GM21423 (cell line): ENCODE measurements around the gene CFAP74.

Experiments used
- ATAC-seq: cut with Tn5 transposase; IDR thresholded peaks from one replicate; pipeline ENCODE4 v1.9.1; 2021; ENCODE audit warnings: mild to moderate bottlenecking, moderate library complexity; ENCODE audit not compliant: unreplicated experiment

CFAP74 gene

DNA sequence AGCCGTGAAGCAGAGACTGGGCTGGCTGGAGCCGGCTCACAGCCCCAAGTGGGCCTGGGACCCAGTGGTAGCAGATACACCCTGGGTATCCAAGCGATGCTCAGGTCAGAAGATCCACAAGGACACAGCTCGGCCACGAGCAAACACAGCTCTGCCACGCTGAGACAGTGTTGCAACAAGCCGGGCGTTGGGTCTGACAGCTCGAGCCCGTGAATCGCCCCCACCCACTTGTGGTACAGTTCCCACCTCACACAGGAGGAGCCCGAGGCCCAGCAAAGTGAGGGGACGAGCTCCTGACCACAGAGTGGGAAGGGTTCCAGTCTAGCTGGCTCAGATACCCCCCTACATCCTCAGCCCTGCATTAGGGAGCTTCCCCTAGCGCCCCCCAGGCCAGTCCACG, 37.7 kb upstream of the CFAP74 start:
- no peak for ATAC-seq

DNA sequence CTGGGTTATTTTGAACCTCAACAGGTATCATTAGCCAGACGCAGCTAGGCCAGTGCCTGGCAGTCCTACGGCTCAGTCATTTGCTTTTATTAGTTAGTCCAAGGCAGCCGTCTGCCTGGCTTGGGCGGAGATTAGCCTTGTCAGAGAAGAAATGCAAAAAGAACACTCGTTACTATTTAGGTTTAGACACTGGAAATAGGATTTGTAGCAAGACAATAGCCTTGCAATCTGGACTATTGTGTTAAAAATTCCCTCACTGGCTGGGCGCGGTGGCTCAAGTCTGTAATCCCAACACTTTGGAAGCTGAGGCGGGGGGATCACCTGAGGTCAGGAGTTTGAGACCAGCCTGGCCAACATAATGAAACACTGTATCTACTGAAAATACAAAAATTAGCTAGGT, 35.7 kb upstream of the CFAP74 start:
- ATAC-seq = no peak

DNA sequence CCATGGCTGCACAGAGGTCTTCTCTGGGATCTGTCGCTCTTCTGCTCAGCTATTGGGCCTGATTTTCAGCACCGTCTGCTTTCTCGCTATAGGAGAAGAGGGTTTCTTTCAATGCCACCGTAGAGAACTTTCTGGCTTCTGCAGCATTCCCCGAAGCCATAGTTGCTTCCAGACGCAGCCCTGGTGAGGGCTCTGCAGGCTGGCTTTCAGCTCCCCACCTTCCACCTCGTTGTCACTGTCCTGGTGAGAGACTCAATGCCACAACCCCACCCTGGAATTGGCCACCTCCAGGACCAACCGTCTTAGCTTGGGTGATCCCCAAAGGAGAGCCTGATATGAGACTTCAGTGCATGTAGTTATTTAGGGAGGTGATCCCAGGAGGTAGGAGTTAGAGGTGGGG, 34.6 kb upstream of the CFAP74 start:
- no peak for ATAC-seq

DNA sequence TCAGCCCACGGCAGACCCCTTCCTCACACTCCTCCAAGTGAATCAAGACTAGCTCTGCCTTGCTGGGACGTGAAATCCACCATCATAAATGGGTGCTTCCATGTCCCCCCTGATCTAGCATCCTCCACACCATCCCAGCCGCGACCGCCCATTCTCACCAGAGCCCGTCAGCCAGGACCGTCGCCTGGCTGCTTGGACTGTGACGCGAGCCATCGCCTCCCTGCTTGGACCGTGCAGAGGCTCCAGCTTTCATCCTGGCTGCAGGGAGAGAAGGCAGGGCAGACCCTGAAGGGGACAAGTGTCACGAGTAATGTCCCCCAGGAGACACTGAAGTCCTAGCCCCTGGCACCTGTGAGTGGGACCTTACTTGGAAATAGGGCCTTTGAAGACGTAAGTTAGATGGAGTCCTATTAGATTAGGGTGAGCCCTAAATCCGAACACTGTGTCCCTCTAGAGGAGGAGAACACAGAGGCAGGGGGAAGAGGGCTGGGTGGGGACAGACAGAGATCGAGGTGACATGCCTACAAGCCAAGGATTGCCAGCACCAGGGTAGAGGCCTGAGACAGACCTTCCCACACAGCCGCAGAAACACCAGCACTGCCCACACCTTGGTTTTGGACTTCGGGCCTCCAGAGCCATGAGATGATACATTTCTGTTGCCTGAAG, 33.9 kb upstream of the CFAP74 start:
- no peak for ATAC-seq

GRCh38 chr1:2036287-2036686, 32.7 kb upstream of the CFAP74 start:
- ATAC-seq = no peak

DNA sequence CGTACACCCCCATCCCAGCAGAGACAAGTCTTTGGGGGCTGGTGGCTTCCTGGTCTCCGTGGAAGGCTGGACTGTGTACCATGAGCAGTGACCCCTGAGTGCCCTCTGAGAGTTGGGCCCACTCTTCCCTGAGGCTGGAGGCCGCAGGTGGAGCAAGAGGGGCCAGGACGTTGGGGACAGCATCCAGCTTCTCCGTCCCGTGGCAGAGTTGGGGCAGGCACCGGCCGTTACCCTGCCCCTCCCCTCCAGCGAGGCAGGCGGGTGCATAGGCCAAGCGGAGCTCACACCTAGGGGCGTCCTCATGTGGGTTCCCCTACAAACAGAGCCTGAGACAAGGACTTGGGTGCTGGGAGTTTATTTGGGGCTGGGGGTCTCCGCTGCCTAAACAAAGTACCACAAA, 29.6 kb upstream of the CFAP74 start:
- no peak for ATAC-seq

- no peak for ATAC-seq
Measured at GRCh38 chr1:2032737-2033136, 29.2 kb upstream of the CFAP74 start.

GRCh38 chr1:2031546-2032540, 28.3 kb upstream of the CFAP74 start:
- no peak for ATAC-seq

DNA sequence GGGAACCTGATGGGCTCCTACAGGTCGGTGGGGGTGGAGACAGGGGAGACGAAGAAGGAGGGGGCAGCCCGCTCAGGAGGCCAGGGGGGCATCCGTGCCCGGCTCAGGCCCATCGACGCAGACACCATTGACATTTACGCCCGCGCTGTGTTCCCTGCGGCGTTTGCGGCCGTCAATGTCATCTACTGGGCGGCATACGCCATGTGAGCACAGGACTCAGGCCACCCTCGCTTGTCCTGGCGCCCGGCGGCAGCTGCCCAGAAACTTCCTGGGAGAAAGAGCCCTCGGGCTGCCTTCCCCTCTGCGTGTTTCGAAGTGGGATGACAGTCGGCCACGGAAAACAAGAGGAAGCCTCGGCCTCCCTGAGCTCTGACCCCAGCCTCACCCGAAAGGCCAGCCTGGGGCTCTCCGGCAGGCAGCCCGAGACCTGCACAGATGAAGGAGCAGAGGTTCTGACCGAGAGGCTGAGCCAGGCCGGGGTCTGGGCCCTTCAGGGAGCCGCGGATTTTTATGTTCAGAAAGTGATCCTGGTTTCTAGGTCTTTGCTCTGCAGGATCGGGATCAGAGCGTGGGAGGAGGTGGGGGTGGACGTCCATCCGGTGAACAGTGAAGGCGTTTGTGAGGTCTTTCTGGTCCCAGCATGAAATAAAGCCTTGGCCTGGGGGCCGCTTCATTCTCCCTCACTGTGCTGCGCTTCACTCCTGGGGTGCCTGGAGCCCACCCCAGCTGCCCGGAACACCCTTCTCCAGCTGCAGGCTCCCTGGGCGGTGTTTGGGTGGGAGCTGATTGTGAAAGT, 26.7 kb upstream of the CFAP74 start:
- no peak for ATAC-seq

DNA sequence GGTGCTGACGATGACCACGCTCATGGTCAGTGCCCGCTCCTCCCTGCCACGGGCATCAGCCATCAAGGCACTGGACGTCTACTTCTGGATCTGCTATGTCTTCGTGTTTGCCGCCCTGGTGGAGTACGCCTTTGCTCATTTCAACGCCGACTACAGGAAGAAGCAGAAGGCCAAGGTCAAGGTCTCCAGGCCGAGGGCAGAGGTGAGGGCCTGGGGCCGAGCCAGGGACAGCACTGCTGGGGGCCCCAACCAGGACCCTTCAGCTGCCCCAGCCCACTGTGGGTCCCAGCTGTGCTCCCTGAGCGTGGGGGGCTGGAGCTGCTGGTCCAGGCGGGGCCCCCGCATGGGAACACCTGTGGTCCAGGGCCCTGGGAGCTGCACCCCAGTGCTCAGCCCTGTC, 26.0 kb upstream of the CFAP74 start:
- ATAC-seq = no peak

- ATAC-seq = no peak
Measured at GRCh38 chr1:2028870-2029560, 25.4 kb upstream of the CFAP74 start.

DNA sequence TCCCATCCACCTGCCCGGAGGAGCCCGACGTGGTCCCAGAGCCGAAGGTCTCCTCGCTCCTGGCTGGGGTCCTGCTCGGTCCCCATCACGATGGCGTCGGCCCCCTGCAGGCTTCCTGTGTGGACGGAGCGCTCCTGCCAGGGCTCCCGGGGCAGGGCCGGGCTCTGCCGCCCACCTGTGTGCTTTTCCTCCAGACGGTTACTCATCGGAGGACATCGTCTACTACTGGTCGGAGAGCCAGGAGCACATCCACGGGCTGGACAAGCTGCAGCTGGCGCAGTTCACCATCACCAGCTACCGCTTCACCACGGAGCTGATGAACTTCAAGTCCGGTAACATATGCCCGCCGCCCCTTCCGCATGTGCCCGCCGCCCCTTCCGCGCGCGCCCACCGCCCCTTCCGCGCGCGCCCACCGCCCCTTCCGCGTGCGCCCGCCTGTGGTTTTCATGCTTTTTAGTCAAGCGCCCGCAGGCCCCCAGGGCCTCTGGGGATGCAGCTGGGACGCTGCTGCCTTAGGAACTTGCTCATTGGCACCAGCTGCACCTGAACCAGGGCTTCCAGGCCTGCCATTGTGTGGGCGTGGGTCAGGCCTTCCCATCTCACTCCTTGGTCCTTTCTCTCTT, 24.5 kb upstream of the CFAP74 start:
- no peak for ATAC-seq

GRCh38 chr1:2025491-2025981, 21.9 kb upstream of the CFAP74 start:
- ATAC-seq = no peak

DNA sequence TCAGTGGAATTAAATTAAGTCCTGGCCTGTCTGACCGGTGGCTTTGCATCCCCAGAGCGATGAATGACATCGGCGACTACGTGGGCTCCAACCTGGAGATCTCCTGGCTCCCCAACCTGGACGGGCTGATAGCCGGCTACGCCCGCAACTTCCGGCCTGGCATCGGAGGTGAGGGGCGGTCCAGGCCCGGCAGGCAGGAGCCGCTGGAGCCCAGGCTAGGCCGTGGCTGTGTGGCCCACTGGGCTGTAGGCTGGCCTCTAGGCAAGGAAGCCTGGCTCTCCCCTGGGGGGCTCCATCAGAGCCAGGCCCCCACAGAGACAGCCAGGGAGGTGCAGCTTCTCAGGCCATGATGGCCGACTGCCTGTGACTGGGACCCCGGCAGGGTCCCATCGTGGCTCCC, 21.3 kb upstream of the CFAP74 start:
- ATAC-seq = no peak

DNA sequence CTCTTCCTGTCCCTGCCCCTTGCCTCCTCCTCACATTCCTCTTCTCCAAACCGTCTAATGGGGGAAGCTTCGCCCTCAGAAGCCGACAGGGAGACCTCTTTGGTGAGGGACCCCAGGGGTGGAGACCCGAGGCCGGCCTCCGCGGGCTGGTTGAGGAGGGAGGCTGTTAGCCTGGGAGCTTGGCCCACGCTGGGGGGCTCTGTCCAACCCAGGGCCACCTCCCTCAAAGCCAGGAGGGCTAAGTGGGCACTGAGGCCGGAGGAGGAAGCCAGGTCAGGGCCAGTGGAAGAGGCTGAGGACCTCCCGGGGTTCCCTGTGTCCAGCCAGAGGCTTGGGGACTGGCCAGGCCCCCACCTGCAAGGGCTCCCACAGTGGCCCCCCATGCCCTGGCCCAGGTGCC, 20.9 kb upstream of the CFAP74 start:
- ATAC-seq = no peak

DNA sequence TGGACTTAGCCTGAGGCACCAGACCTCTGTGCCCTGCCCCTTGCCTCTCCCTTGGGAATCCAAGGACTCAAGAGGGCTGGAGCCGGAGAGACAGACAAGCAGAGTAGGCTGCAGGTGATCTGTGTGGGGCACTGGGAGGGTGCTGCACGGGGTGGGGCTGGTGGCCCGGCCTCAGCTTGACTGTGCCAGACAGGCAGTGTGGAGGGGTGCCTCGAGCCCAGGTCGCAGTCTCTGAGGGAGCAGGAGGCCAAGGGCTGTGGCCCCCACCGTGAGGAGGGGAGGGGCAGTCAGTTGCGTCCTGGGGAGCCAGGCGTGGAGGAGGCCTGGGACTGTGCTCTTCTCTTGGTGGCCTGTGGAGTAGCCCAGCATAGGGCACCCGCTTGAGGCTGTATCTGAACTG, 19.6 kb upstream of the CFAP74 start:
- no peak for ATAC-seq

DNA sequence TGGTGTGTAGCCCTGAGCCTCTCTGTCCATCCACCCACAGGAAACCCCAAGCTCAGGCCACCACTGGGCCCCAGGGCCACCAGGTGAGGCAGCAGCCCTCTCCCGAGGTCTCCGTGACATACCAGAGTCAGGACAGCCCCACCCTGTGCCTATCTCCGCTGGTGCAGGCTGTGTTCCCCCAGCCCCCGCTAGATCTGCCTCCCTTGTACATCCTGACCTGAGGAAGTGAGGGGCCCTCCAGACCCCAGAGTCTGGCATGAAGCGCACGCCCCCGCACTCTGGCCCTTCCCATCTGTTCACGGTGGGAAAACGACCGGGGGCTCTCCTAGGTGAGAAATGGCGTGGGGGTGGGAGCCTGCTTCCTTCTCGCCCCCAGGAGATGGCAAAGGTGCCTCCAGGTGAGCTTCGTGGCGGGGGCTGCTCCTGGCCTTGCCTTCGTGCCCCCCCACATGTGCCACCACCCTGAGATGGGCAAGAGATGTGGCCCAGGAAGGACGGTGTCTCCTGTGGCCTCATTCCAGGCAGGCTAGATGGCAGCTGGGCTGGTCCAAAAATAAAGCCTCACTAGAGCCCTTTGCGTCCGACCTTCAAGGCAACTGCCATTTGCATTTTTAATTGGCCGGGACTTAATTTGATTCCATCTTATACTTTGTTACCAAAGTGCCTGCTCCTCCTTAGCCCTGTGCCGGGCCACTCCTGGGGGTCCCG, 18.6 kb upstream of the CFAP74 start:
- ATAC-seq = no peak

DNA sequence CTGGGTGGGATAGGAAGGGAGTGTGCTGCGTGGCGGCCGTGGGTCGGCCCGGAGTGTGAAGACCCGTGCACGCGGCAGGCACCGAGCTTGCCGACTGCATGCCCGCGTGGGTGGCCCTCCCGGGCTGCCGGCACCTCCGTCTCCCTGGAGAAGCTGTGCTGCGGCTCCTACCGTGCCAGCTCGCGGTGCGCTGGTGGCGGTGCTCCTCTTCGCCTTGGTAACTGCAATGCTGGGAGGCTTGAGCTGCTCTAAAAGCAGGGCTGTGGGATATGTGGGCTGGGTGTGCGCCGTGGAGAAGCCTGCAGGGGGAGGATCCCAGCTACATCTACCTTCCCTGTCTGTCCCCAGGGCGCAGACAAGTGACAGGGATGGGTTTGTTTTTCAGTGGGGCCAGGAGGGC, 18.0 kb upstream of the CFAP74 start:
- ATAC-seq = no peak

DNA sequence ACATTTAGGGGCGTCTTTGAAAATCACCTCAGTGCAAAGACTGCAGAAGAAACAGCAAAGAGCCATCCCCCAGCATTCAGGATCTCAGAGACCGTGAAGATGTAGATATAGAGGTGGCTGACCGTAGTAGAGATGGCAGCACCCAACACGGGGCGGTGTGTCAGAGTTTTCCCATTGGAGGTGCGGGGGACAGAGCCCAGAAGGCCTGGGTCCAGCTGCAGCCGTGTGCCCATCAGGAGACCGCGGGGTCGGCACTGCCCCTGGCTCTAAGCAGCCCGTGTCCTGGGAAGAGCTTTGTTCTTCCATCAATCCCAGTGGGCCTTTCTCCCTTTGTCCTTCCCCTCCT, 16.7 kb upstream of the CFAP74 start:
- no peak for ATAC-seq
